GM19023 (cell line): Measurements from ENCODE around the gene OR1I1.
"Not testable (repeated sequence)": the region's sequence is repeated elsewhere in the genome, so short reads cannot be mapped to it uniquely, and the experiment has no call there.

ENCODE experiments used
- ATAC-seq: cut with Tn5 transposase; IDR thresholded peaks from one replicate; pipeline ENCODE4 v1.9.1; 2021; ENCODE audit warnings: mild to moderate bottlenecking, moderate library complexity; ENCODE audit not compliant: unreplicated experiment

The OR1I1 gene

GRCh38 chr19:15081911-15082310, at the start of gene OR1I1:
OR1I1 (plus strand) TSS chr19:15082211; CDS start chr19:15087066, 4,855 bp downstream.
- ATAC-seq = no peak

GRCh38 chr19:15035795-15036311, 46.2 kb upstream of the OR1I1 start:
- ATAC-seq = no peak

- no peak for ATAC-seq
Measured at GRCh38 chr19:15037586-15037985, 44.4 kb upstream of the OR1I1 start.

GRCh38 chr19:15038294-15038693, 43.7 kb upstream of the OR1I1 start:
- no peak for ATAC-seq

GRCh38 chr19:15042003-15042402, 40.0 kb upstream of the OR1I1 start:
- no peak for ATAC-seq

GRCh38 chr19:15042826-15043225, 39.2 kb upstream of the OR1I1 start:
- ATAC-seq = no peak

- ATAC-seq = no peak
Measured at GRCh38 chr19:15045506-15045905, 36.5 kb upstream of the OR1I1 start.

- no peak for ATAC-seq
Measured at GRCh38 chr19:15047680-15048079, 34.3 kb upstream of the OR1I1 start.

- ATAC-seq = no peak
Measured at GRCh38 chr19:15048128-15048527, 33.9 kb upstream of the OR1I1 start.

GRCh38 chr19:15048885-15049541, 33.0 kb upstream of the OR1I1 start, which contains the start of gene CASP14:
CASP14 (plus strand) TSS chr19:15049480; CDS start chr19:15052252, 2,772 bp downstream.
- ATAC-seq = no peak

- no peak for ATAC-seq
Measured at GRCh38 chr19:15050639-15051038, 31.4 kb upstream of the OR1I1 start.

- no peak for ATAC-seq
Measured at GRCh38 chr19:15062036-15062435, 20.0 kb upstream of the OR1I1 start.

- not testable (repeated sequence) for ATAC-seq
Measured at GRCh38 chr19:15070386-15070785, 11.6 kb upstream of the OR1I1 start.

- ATAC-seq = no peak
Measured at GRCh38 chr19:15072930-15073647, 8.9 kb upstream of the OR1I1 start.

- no peak for ATAC-seq
Measured at GRCh38 chr19:15074371-15074770, 7.6 kb upstream of the OR1I1 start.

GRCh38 chr19:15075806-15076205, 6.2 kb upstream of the OR1I1 start:
- no peak for ATAC-seq

- ATAC-seq = not testable (repeated sequence)
Measured at GRCh38 chr19:15080002-15080401, 2.0 kb upstream of the OR1I1 start.

GRCh38 chr19:15087182-15087581, 5.2 kb downstream of the OR1I1 start:
- no peak for ATAC-seq

- ATAC-seq = no peak
Measured at GRCh38 chr19:15091918-15092753, 10.1 kb downstream of the OR1I1 start.

- ATAC-seq = no peak
Measured at GRCh38 chr19:15093001-15093400, 11.0 kb downstream of the OR1I1 start.

- no peak for ATAC-seq
Measured at GRCh38 chr19:15096223-15096622, 14.2 kb downstream of the OR1I1 start.
